Neural cell (in vitro differentiated cells): ENCODE data around the gene SPARCL1. TPM values are rescaled to one million over a fixed set of nuclear protein-coding genes. Genes with fewer than 3 reads are reported as not detected.

Experiments
- H2AFZ ChIP-seq: fragments of 200-600, 300-800 bp; sonication (generic), shearing (Covaris generic); 2 replicates; pipeline ENCODE4 v1.6.0; 2014; ENCODE audit warnings: low read depth, mild to moderate bottlenecking, antibody characterized with exemption, low read length, moderate library complexity
- H3F3A ChIP-seq: fragments of 200-600 bp; shearing (Covaris generic); 2 replicates; pipeline ENCODE4 v1.6.1; 2016; ENCODE audit warnings: mild to moderate bottlenecking, moderate library complexity, mixed read lengths, antibody characterized with exemption, low read length; ENCODE audit not compliant: insufficient read depth, poor library complexity, severe bottlenecking
- H3K27ac ChIP-seq: fragments of 200-600, 300-800 bp; sonication (generic), shearing (Covaris generic); 2 replicates; pipeline ENCODE4 v1.5.1; 2014; ENCODE audit warnings: mild to moderate bottlenecking, low read length, moderate library complexity
- H3K27me3 ChIP-seq: fragments of 300-800, 200-600 bp; sonication (generic), shearing (Covaris generic); 2 replicates; pipeline ENCODE4 v1.6.0; 2014; ENCODE audit warnings: mild to moderate bottlenecking, low read depth, low read length, moderate library complexity; ENCODE audit not compliant: insufficient read depth
- H3K36me3 ChIP-seq: fragments of 300-800, 200-600 bp; sonication (generic), shearing (Covaris generic); 2 replicates; pipeline ENCODE4 v1.5.1; 2014; ENCODE audit warnings: mild to moderate bottlenecking, antibody characterized with exemption, low read length, moderate library complexity; ENCODE audit not compliant: insufficient read depth
- H3K4me2 ChIP-seq: fragments of 300-800, 200-600 bp; sonication (generic), shearing (Covaris generic); 2 replicates; pipeline ENCODE4 v1.6.0; 2014; ENCODE audit warnings: mild to moderate bottlenecking, low read length
- H3K4me3 ChIP-seq: fragments of 300-800, 200-600 bp; sonication (generic), shearing (Covaris generic); 2 replicates; pipeline ENCODE4 v1.5.1; 2014; ENCODE audit warnings: mild to moderate bottlenecking, low read length, moderate library complexity
- H3K79me2 ChIP-seq: fragments of 200-600 bp; shearing (Covaris generic); replicated peaks from 2 replicates; pipeline ENCODE4 v1.6.0; 2014; ENCODE audit warnings: mild to moderate bottlenecking, low read length, moderate library complexity; ENCODE audit not compliant: insufficient read depth
- H3K9ac ChIP-seq: fragments of 300-800, 200-600 bp; sonication (generic), shearing (Covaris generic); 2 replicates; pipeline ENCODE4 v1.6.1; 2016; ENCODE audit warnings: mild to moderate bottlenecking, low read length, mixed read lengths
- H3K9me2 ChIP-seq: fragments of 200-600 bp; shearing (Covaris generic); 2 replicates; pipeline ENCODE4 v1.6.1; 2016; ENCODE audit warnings: mild to moderate bottlenecking, low read length, mixed read lengths; ENCODE audit not compliant: insufficient read depth
- H3K9me3 ChIP-seq: fragments of 200-600, 300-800 bp; sonication (generic), shearing (Covaris generic); 2 replicates; pipeline ENCODE4 v1.6.1; 2016; ENCODE audit warnings: mild to moderate bottlenecking, mixed run types, low read length, moderate library complexity, mixed read lengths
- H4K20me1 ChIP-seq: fragments of 200-600 bp; shearing (Covaris generic); 2 replicates; pipeline ENCODE4 v1.6.1; 2016; ENCODE audit warnings: mild to moderate bottlenecking, mixed run types; ENCODE audit not compliant: insufficient read depth
- EP300 ChIP-seq: fragments of 450-650 bp; conservative IDR thresholded peaks from 2 replicates; pipeline ENCODE4 v1.6.1; 2014; ENCODE audit warnings: antibody characterized with exemption, mild to moderate bottlenecking, moderate library complexity; ENCODE audit not compliant: poor library complexity, severe bottlenecking
- EZH2 ChIP-seq: fragments of 200-600, 300-800 bp; shearing (Covaris generic), sonication (generic); IDR thresholded peaks from 2 replicates; pipeline ENCODE4 v1.6.1; 2014; ENCODE audit warnings: antibody characterized with exemption, low read length, borderline replicate concordance, mild to moderate bottlenecking; ENCODE audit not compliant: insufficient read depth, poor library complexity, severe bottlenecking
- MXI1 ChIP-seq: fragments of 450-650 bp; conservative IDR thresholded peaks from 2 replicates; pipeline ENCODE4 v1.6.1; 2014; ENCODE audit warnings: antibody characterized with exemption, mild to moderate bottlenecking; ENCODE audit not compliant: poor library complexity, severe bottlenecking
- POLR2AphosphoS5 ChIP-seq: IDR thresholded peaks from 2 replicates; pipeline ENCODE4 v1.6.1; 2012
- RAD21 ChIP-seq: fragments of 450-650 bp; conservative IDR thresholded peaks from 2 replicates; pipeline ENCODE4 v1.6.1; 2014; ENCODE audit warnings: antibody characterized with exemption, mild to moderate bottlenecking, moderate library complexity
- SMC3 ChIP-seq: fragments of 450-650 bp; conservative IDR thresholded peaks from 2 replicates; pipeline ENCODE4 v1.6.1; 2014; ENCODE audit warnings: antibody characterized with exemption, mild to moderate bottlenecking, moderate library complexity; ENCODE audit not compliant: poor library complexity
- TAF1 ChIP-seq: IDR thresholded peaks from 2 replicates; pipeline ENCODE4 v1.6.1; 2012; ENCODE audit warnings: low read depth
- polyA plus RNA-seq: library from polyadenylated mRNA; depleted of rRNA; stranded (reverse); fragments of >200 nt; gene quantifications from 2 replicates; pipeline ENCODE4 v1.2.3, GENCODE V29; 2014
- TF ChIP-seq, protein P1 (sequence below): IDR thresholded peaks from 2 replicates; pipeline ENCODE4 v1.6.1; 2012; ENCODE audit warnings: borderline replicate concordance
- TF ChIP-seq, protein P2 (sequence below): fragments of 450-650 bp; IDR thresholded peaks from 2 replicates; pipeline ENCODE4 v1.5.1; 2014; ENCODE audit warnings: antibody characterized with exemption, mild to moderate bottlenecking, moderate library complexity; ENCODE audit not compliant: poor library complexity, severe bottlenecking

Gene SPARCL1
- polyA plus RNA-seq, 1 donor from 2014 or later, result 0.89 TPM

DNA sequence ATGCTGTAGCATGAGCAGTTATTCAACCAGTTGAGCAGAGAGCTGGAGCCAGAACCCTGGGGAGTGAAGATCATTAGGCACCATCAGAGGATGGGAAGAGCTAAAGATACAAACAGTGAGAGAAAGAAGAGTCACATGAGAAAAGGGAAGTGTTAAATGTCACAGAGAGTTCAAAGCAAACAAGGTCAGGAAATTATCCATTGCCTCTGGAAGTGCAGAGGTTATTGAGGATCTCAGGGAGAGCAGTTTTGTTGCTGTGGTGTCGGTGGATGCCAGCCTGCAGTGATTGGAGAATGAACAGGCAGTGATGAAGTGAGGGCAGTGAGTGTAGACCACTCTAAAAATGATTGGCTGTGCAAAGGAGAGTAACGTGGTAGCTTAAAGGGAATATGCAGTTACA is 17.7 kb downstream of the SPARCL1 start:
- no peak overlapping the region for H3K4me2 ChIP-seq
- H3K9me3 ChIP-seq, result no peaks in the 10 kb centered on the region
- H3K27me3 ChIP-seq, result no peaks in the 10 kb centered on the region
- H3K79me2 ChIP-seq, result no peaks in the 10 kb centered on the region
- no peaks in the 10 kb centered on the region for H3F3A ChIP-seq
- H3K27ac ChIP-seq, result no peak overlapping the region
- H3K9ac ChIP-seq, result no peak overlapping the region
- H4K20me1 ChIP-seq, result no peaks in the 10 kb centered on the region
- no peaks in the 10 kb centered on the region for H3K36me3 ChIP-seq
- no peaks in the 10 kb centered on the region for H3K9me2 ChIP-seq
- H3K4me3 ChIP-seq, result no peak overlapping the region
- no peak overlapping the region for H2AFZ ChIP-seq
- TF ChIP-seq TAF1, result no peak
- no peak for TF ChIP-seq POLR2AphosphoS5
- TF ChIP-seq EP300, result no peak
- TF ChIP-seq, protein P1, sequence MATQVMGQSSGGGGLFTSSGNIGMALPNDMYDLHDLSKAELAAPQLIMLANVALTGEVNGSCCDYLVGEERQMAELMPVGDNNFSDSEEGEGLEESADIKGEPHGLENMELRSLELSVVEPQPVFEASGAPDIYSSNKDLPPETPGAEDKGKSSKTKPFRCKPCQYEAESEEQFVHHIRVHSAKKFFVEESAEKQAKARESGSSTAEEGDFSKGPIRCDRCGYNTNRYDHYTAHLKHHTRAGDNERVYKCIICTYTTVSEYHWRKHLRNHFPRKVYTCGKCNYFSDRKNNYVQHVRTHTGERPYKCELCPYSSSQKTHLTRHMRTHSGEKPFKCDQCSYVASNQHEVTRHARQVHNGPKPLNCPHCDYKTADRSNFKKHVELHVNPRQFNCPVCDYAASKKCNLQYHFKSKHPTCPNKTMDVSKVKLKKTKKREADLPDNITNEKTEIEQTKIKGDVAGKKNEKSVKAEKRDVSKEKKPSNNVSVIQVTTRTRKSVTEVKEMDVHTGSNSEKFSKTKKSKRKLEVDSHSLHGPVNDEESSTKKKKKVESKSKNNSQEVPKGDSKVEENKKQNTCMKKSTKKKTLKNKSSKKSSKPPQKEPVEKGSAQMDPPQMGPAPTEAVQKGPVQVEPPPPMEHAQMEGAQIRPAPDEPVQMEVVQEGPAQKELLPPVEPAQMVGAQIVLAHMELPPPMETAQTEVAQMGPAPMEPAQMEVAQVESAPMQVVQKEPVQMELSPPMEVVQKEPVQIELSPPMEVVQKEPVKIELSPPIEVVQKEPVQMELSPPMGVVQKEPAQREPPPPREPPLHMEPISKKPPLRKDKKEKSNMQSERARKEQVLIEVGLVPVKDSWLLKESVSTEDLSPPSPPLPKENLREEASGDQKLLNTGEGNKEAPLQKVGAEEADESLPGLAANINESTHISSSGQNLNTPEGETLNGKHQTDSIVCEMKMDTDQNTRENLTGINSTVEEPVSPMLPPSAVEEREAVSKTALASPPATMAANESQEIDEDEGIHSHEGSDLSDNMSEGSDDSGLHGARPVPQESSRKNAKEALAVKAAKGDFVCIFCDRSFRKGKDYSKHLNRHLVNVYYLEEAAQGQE, result no peak
- TF ChIP-seq SMC3, result no peak
- no peak for TF ChIP-seq RAD21
- no peak for TF ChIP-seq EZH2
- no peak for TF ChIP-seq MXI1
- TF ChIP-seq, protein P2, sequence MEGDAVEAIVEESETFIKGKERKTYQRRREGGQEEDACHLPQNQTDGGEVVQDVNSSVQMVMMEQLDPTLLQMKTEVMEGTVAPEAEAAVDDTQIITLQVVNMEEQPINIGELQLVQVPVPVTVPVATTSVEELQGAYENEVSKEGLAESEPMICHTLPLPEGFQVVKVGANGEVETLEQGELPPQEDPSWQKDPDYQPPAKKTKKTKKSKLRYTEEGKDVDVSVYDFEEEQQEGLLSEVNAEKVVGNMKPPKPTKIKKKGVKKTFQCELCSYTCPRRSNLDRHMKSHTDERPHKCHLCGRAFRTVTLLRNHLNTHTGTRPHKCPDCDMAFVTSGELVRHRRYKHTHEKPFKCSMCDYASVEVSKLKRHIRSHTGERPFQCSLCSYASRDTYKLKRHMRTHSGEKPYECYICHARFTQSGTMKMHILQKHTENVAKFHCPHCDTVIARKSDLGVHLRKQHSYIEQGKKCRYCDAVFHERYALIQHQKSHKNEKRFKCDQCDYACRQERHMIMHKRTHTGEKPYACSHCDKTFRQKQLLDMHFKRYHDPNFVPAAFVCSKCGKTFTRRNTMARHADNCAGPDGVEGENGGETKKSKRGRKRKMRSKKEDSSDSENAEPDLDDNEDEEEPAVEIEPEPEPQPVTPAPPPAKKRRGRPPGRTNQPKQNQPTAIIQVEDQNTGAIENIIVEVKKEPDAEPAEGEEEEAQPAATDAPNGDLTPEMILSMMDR, result no peak

DNA sequence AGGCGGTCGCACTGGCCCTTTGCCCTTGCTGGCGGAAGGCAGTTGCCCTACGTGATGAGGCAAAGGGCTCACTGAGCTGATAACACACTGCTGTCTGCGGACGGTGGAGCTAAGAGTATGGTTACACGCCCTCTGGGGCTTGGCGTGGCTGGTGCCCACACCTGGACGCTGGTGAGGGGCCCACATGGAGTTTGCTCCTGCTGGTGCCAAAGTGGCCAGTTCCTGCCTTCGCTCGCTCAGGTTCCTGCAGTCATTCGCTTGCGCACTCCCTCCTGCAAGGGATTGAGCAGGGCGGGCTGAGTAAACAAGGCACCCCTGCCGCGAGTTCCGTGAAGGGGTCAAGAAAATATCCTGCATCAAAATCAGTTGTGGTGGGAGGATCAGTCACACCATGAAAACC is 18.4 kb downstream of the SPARCL1 start:
- Histone ChIP-seq H3K9me2 (no peaks in the 10 kb centered on the region), H2AFZ (no peak overlapping the region), H4K20me1 (no peaks in the 10 kb centered on the region), H3K27ac (no peak overlapping the region), H3K4me3 (no peak overlapping the region), H3F3A (no peaks in the 10 kb centered on the region), H3K9ac (no peak overlapping the region), H3K27me3 (no peaks in the 10 kb centered on the region), H3K4me2 (no peak overlapping the region), H3K9me3 (no peaks in the 10 kb centered on the region), H3K79me2 (no peaks in the 10 kb centered on the region), H3K36me3 (no peaks in the 10 kb centered on the region)
- TF ChIP-seq EP300 (no peak), SMC3 (no peak), TAF1 (no peak), POLR2AphosphoS5 (no peak), RAD21 (no peak), EZH2 (no peak), MXI1 (no peak)
- TF ChIP-seq, protein P2, result no peak
- TF ChIP-seq, protein P1, result no peak
